HG02870 (cell line): ENCODE data around the gene TTC22.
A peak's percentile ranks its signal among the peaks of the same experiment; 100 is the strongest.
"Not testable (repeated sequence)": the region's sequence is repeated elsewhere in the genome, so short reads cannot be mapped to it uniquely, and the experiment has no call there.

Experiments
- ATAC-seq: cut with Tn5 transposase; IDR thresholded peaks from one replicate; pipeline ENCODE4 v1.9.1; 2021; ENCODE audit warnings: mild to moderate bottlenecking, moderate library complexity; ENCODE audit not compliant: unreplicated experiment

TTC22 gene

DNA sequence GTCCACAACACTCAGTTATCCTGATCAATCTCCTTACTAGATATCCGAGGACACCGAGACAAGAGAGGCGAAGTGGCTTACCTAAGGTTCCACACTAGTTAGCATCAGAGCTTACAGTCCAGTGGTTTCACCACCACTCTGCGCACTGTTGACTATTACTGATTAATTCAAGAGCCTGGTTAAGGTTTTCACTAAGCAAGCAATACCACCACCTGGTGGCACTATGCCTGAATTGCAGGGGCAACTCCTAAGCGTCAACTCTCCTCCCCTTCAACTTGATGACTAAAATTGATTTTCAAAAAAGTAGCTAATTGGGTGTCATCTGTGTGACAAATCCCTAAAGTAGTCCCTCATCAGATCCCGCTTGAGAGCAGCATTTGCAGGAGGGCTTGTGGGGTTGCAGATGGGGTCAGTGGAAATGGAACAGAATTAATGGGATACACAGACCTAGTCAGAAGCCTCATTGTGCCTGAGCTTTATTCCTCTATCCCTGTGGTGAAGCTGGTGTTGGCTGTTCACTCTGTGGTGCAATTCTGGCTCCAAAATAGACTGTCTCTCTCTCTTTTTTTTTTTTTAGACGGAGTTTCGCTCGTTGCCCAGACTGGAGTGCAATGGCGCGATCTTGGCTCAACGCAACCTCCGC lies 9.1 kb downstream of the TTC22 start:
- ATAC-seq: no peak

GRCh38 chr1:54788459-54788858 lies 12.7 kb downstream of the TTC22 start:
- ATAC-seq: no peak

DNA sequence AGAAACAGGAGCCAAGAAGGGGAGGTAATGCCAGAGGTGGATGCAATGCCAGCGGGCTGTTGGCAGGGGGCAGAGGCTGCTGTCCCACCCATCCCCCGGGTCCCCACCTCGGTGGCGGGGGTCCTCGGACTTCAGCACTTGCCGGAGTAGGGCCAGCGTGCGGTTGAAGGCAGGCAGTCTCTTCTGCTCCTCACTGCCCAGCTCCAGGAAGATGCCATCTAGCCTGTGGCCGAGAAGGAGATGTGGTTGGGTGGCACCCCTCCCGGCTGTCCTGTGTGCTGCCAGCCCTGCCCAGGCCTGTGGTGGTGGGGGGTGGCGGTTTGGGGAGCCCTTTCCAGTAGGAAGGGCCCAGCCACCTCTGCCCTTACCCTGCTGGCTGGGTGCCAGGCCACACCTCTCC lies 13.5 kb downstream of the TTC22 start:
- ATAC-seq: no peak

- no peak for ATAC-seq
These were observed 14.3 kb downstream of the TTC22 start for GRCh38 chr1:54786778-54787177.

DNA sequence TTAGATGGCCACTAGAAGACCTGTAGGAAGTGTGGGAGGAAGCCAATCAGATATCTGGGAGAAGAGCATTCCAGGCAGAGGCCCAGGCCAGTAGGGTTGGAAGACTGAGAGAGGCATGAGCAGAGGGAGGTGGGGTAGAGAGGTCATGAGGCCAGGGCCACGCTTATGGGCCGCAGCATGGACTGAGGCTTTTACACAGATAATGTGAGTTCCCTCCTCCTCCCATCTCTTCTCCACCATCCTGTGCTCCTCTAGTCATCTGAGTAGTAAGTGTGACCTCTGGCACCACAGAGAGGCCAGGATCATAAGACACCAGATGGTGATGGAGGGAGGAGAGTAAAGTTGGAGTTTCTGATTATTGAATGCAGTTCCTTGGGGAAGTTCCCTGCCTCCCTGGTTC lies 17.1 kb downstream of the TTC22 start:
- ATAC-seq: no peak

- no peak for ATAC-seq
These were observed 18.5 kb downstream of the TTC22 start for GRCh38 chr1:54782588-54782987.

DNA sequence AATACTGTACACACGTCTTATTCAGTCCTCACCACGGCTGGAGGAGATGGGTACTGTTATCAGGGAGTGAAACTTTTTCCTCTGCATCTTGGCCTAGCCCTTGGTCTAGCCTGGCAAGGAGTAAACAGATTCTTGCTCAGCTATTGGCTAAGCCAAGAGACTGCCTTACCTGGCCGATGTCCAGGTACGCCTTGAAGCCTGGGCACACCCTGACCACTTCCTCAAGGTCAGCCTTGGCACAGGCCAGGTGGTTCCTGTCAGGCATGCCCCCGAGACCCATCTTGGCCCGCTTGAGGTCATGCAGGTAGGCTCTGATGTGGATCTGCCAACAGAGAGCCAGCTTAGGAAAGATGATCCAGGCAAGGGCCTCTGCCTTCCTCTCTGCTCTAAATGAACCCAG lies 19.0 kb downstream of the TTC22 start:
- ATAC-seq: no peak

- no peak for ATAC-seq
These were observed 19.9 kb downstream of the TTC22 start for GRCh38 chr1:54781023-54781723.

DNA sequence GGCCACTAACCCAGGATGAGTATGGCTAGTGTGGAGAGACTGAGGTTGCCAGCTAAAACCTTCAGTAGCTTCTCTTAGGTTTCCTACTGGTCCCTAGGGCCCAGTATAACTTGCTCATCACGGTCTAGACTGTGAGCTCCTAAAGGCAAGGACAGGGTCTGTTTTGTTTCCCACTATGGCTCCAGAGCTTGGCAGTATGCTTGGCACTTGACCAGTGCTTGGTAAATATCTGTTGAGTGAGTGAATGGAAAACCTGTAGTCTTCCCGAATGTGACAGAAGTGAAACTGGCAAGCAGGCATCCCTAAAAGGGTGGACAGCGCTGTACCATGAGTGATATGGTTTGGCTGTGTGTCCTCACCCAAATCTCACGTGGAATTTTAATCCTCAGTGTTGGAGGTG lies 23.7 kb downstream of the TTC22 start:
- ATAC-seq: no peak

- ATAC-seq: no peak
These were observed 24.1 kb downstream of the TTC22 start for GRCh38 chr1:54777011-54777410.

DNA sequence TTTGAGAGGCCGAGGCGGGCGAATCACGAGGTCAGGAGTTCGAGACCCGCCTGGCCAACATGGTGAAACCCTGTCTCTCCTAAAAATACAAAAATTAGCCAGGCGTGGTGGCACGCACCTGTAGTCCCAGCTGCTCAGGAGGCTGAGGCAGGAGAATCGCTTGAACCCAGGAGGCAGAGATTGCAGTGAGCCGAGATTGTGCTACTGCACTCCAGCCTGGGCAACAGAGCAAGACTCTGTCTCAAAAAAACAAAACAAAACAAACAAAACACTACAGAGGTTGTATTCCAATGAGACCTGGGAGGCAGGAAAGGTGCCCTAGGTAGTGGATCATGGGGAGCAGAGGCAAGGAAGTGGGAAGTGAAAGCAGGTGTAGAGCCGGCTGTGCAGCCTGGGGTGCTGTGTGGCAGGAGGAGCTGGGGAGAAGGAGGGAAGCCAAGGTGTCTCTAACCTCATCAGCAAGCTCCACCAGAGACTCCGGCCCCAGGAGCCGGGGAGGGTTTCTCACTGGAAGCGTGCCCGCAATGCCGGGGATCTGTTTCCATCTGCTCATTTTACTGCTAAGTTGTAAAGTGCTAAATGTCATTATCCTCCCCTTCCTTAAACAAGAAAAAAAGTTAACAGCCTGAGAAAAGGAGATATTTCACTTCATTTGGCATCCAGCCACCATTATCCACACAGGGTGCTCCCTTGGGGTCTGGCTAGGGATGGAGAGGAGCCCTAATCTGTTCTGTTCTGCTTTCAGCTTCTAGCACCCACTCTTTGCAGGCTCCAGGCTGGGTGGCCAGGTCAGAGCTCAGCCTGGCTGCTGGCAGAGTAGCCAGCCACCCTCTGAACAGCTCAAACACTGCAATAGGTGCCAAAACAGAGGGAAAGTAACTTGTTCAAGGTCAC lies 25.0 kb downstream of the TTC22 start:
- ATAC-seq: not testable (repeated sequence)

- no peak for ATAC-seq
These were observed 26.2 kb downstream of the TTC22 start for GRCh38 chr1:54774820-54775498.

DNA sequence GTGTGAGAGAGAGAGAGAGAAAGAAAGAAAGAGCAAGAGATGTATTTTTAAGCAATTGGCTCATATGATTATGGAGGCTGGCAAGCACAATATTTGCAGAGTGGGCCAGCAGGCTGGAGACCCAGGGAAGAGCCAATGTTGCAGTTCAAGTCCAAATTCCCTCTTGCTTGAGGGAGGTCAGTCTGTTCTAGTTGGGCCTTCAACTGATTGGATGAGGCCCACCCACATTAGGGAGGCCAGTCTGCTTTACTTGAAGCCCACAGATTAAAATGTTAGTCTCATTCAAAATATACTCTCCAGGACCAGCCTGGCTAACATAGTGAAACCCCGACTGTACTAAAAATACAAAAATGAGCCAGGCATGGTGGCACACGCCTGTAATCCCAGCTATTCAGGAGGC lies 28.2 kb downstream of the TTC22 start:
- no peak for ATAC-seq

DNA sequence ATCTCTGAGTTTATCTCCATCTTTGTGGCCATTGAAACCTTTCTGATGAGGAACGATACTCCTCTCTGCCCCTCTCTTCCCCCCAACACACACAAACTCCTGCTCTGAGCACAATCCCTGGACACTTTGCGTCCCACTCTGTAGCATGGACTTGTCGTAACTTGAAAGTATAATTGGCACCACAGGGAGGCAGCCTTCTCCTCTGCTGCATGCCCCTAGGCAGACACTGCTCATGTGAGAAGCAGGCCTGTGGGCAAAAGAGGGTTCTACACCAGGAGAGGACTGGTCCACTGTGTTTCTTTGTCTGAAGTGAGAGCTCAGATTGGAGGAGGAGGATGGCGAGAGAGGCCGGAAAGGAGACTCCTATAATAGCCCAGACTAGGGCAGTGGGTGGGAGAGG lies 33.0 kb downstream of the TTC22 start:
- no peak for ATAC-seq

DNA sequence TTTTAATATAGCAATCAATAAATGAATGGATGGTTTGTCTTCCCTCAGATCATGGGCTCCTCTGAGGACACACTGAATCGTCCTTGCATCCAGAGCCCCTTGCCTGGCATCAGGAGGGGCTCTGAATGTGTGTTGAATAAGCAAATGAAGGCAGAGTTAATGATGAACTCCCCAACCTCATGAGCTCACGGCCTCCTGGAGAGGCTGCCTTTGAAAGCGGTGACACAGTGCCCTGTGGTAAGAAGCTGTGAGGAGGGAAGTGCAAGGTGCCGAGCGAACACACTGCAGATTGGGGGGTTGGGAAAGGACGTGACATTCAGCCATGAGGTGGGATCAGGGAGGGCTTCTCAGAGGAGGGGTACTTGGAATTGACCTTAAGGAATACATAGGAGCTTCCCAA lies 33.6 kb downstream of the TTC22 start:
- ATAC-seq: no peak

DNA sequence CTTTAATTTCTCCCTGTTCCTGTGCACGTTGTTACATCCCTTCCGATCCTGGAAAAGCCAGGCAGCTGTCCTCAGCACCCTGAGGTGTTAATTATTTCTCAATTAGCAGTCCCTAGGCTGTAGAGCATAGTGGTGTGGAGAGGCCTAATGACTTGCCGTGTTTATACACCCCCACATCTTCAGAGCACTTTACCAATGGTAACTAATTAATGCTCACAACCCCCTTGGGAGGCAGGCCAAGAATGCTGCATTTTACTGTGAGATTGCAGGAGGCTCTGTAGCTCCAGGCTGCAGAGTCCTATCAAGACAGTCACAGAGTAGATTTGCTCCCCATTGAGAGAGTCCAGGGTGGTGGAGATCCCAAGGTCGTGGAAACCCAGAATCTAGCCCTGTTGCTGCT lies 34.4 kb downstream of the TTC22 start:
- ATAC-seq: no peak

GRCh38 chr1:54764922-54765561 lies 36.1 kb downstream of the TTC22 start:
- peak; percentile 14 for ATAC-seq

DNA sequence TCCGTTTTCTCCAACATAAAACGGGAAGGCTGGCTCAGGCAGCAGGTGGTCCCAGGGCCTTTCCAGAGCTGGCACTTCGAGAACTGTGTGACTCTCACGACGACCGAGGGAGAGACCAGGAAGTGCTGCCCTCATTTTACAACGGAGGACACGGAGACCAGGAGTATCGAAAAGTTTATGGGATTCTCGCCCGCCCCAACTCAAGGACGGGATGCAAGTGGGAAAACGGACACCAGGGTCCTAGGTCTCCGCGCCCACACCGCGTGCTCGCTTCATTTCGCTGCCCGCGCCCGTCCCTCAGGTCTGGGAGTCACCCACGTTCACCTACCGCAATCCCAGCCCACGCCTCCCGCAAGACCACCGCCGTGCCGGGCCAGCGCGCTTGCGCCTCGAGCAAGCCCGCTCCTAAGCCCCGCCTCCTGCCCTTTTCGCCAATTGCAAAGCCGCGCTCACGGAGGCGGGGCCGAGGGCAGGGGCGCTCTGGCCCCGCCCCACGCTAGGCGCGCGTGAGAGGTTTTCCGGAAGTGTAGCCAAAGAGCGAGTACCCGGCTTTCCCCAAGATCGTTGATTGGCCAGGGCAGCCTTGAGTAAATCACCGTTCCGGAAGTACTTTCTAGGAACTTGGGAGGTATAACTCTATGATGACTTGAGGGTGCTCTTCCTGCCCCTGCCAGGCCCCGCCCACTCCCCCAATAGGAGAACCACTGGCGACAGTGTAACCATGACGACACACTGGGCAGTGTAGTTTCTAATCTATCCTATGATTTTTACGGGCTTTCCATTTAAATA lies 36.8 kb downstream of the TTC22 start, which contains the start of gene PARS2:
Gene PARS2, minus strand, starts transcription at position 391 of the 789 bp plus-strand sequence. CDS start 5,362 bp downstream, outside the sequence.
- peak; percentile 93 for ATAC-seq

GRCh38 chr1:54763816-54764132 lies 37.3 kb downstream of the TTC22 start:
- ATAC-seq: no peak
